NB4 (cell line): Measurements from ENCODE around the gene PXT1.

Source experiments
- CTCF ChIP-seq: IDR thresholded peaks from one replicate; pipeline ENCODE4 v1.5.1; 2012; ENCODE audit warnings: low read depth, low read length
- MYC ChIP-seq: IDR thresholded peaks from 2 replicates; pipeline ENCODE4 v1.6.1; 2011; ENCODE audit warnings: low read depth, low read length
- POLR2A ChIP-seq: IDR thresholded peaks from 2 replicates; pipeline ENCODE4 v1.6.1; 2011; ENCODE audit warnings: mild to moderate bottlenecking; ENCODE audit not compliant: insufficient read length; ENCODE audit errors: extremely low read depth

DNA sequence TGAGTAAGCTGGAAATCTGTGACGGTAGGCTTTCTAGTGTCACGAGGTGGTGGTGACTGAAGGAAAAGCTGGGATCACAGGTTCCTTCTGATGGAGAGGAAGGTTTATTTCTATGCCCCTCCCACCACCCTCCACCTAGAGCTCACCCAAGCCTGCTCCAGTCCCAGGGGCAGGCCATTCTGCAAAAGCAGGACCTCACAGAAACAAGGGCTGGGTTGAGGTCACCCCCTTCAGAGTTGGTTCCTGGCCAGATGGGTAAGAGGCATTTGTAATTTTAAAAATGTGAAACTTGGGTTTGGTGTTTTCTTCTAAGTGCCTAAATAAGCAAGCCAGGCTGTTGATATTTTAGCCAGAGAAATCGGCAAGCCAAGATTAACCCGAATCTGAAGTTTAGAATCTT, 46.8 kb upstream of the PXT1 start:
- no peak for TF ChIP-seq CTCF
- TF ChIP-seq POLR2A = no peak
- no peak for TF ChIP-seq MYC
